GM19238 (cell line): ENCODE results near the gene HHLA2.
A peak's percentile ranks its signal among the peaks of the same experiment; 100 is the strongest.

Experiments used
- DNase-seq: peaks from one replicate; pipeline ENCODE4 v3.0.0; 2011; ENCODE audit warnings: low spot score; ENCODE audit not compliant: insufficient read length

The HHLA2 gene

GRCh38 chr3:108391917-108392593 is 95.7 kb downstream of the HHLA2 start:
- no peak for DNase-seq

DNA sequence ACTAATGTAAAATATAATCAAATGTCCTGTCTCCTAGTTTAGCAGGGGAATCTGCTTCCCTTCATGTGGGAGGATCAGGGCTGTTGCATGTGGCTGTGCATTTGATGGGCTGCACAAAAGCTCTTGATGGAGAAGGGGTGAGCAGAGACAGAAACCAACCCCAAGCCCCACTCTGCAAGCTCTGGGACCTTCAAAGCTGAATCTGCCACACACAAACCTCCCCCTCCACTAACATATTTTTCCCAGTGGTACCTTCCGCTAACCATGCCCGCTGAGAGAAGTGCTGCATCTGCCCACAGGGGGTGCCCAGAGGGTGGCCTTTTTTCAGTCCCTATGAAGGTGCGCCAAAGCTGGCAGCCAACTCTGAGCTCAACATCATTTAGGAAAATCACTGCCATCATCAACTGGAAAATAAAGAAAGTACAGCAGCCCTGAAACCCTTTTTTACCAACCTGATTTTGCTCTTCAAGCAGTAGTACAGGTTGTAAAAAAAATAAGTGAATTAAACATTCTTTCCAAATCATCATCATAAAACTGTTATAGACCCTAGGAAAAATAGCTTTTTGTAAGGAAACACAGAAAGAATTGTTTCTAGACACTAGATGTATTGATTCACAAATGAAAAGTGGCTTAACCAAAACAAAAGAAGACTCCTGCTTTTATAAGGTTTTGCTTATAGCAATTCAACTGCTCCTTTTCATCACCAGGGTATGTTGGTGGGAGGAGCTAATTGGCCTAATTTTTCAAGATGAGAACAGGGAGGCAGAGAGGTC is 97.0 kb downstream of the HHLA2 start:
- no peak for DNase-seq

- DNase-seq = no peak
These were observed 97.7 kb downstream of the HHLA2 start for GRCh38 chr3:108394016-108394415.

- no peak for DNase-seq
These were observed 98.2 kb downstream of the HHLA2 start for GRCh38 chr3:108394563-108394962.

- DNase-seq = no peak
These were observed 100.0 kb downstream of the HHLA2 start for GRCh38 chr3:108396336-108396735.

GRCh38 chr3:108398510-108398909 is 102.2 kb downstream of the HHLA2 start:
- no peak for DNase-seq

- DNase-seq = no peak
These were observed 105.5 kb downstream of the HHLA2 start for GRCh38 chr3:108401836-108402235.

GRCh38 chr3:108403198-108403597 is 106.8 kb downstream of the HHLA2 start:
- no peak for DNase-seq

DNA sequence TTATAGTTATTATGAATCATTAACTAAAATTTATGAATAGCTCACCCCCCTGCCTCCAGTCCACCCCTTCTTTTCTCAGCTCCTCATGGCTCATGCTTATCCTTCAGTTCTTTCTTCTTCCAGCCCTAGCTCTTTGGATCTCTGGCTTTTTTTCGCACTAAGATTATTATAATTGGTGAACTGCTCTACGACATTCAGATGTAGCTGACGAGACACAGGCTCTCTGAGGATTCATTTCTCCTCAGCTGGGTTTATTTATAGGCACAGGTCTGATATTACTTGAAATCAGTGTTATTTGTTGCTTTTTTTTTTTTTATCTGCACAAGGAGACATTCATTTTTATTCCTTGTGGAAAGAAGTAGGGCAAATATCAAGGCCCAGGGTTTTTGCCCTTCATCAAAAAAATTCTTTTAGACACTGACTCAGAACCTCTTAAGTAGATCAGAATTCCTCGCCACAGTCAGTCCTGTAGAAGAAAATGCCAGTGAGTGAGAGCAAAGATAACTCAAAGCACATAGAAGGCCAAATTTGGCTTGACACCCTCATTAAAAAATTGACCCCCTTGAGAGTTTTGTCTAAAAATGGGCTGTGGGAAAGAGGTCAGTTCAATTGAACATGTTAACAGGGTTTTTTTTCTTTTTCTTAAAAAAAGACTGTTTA is 107.5 kb downstream of the HHLA2 start:
- no peak for DNase-seq

- DNase-seq = no peak
These were observed 108.0 kb downstream of the HHLA2 start for GRCh38 chr3:108404368-108404767.

- DNase-seq = no peak
These were observed 109.8 kb downstream of the HHLA2 start for GRCh38 chr3:108406063-108406660.

GRCh38 chr3:108406661-108407206 is 110.4 kb downstream of the HHLA2 start:
- DNase-seq = peak; percentile 46

GRCh38 chr3:108407886-108408285 is 111.5 kb downstream of the HHLA2 start:
- DNase-seq = no peak

DNA sequence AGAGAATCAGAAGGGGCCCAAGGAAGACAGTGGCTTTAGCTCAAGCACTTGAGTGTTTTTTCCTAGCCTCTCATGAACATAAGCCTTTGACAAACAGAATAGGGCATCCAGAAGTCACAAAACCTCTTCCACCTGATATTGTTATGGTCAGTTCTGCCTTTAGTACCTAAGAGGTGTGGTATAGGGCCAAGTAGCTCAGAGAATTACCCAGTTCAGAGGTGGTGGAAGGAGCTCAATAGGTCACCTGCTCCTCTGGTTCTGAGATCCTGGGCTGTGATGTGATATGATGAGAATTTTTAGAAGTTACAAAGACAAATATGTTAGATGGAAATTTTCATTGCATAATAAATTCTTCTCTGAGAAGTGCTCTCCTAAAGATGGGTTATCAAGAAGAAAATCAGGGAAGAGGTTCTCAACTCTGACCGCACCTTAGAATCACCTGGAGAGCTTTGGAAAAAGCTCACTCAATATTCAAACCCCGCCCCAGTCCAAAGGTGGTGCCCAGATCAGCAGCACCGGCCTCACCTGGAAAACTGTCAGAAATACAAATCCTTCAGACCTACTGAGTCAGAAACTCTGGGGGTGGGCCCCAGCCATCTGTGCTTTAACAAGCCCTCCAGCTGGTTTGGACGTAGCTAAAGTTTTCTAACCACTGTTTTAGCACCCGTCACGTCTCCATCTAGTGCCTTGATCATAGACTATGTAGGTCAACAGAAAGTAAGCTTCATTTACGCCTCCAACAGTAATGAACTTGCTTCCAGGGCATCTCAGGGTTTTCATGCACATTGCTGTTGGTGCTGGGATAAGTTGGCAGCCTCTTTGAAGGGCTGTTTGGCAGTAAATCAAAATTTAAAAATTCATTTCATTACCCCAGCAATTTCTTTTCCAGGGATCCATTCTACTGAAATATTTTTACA is 112.8 kb downstream of the HHLA2 start:
- no peak for DNase-seq

DNA sequence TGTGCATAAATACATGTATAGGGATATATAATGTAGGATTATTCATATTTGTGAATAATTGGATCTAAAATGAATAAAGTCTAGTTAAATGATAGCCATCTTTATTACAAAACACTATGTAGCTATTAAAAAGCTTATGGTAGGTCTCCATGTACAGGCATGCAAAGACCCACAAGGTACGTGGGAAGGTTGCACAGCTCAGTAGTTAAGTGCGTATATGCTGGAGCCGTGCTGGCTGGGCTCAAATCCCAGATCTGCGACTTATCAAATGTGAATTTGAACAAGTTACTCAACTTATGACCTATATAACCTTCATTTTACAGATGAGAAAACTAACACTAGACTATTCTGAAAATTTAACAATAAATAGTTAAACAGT is 113.4 kb downstream of the HHLA2 start:
- DNase-seq = no peak

- no peak for DNase-seq
These were observed 114.2 kb downstream of the HHLA2 start for GRCh38 chr3:108410531-108410984.

GRCh38 chr3:108412121-108412750 is 115.9 kb downstream of the HHLA2 start:
- DNase-seq = no peak

GRCh38 chr3:108414007-108414406 is 117.7 kb downstream of the HHLA2 start:
- DNase-seq = no peak

DNA sequence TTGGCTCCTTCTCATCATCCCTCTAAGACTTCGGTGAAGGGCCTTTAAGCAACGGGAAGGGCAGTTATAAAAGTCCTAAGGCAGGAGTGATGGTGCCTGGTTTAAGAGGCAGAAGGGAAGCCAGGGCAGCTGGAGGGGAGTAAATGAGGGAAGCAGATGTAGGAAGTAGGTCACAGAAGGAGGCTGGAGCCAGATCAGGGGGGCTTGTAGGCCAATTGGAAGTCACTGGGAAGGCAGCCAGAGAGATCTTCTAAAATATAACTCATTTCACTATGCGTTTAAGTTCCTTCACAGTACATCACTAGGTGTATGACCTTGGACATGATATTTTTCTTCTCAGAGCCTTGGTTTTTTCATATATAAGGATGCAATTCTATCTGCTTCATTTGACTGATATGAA is 119.3 kb downstream of the HHLA2 start:
- no peak for DNase-seq
